A549 (cell line): Measurements from ENCODE around the gene TTI1.

Experiments
- BCL3 ChIP-seq: fragments of >200 bp; sonication (Bioruptor Twin); formaldehyde crosslinking; IDR thresholded peaks from 3 replicates; pipeline ENCODE4 v1.6.1; 2016
- CEBPB ChIP-seq, 2 experiments: fragments of >200 bp in 1 of 2; sonication (Bioruptor Twin) in 1 of 2; formaldehyde crosslinking in 1 of 2; IDR thresholded peaks; 2 replicates each; pipeline ENCODE4 v1.6.1; 2012 to 2016
- CTCF ChIP-seq: fragments of >200 bp; sonication (Bioruptor Twin); formaldehyde crosslinking; IDR thresholded peaks from 3 replicates; pipeline ENCODE4 v1.5.1; 2016
- HDAC2 ChIP-seq: fragments of 200-600 bp; sonication (generic); IDR thresholded peaks from 2 replicates; pipeline ENCODE4 v1.6.1; 2016
- HMGXB4 ChIP-seq: fragments of 250-450 bp; sonication (Bioruptor Pico); IDR thresholded peaks from 2 replicates; pipeline ENCODE4 v1.5.0; 2021; ENCODE audit warnings: mild to moderate bottlenecking, moderate library complexity, borderline replicate concordance
- HOXA7 ChIP-seq: fragments of 250-450 bp; sonication (Bioruptor Pico); IDR thresholded peaks from 2 replicates; pipeline ENCODE4 v1.5.0; 2020; ENCODE audit warnings: mild to moderate bottlenecking, moderate library complexity
- MAX ChIP-seq: IDR thresholded peaks from 2 replicates; pipeline ENCODE4 v1.6.1; 2012
- NFE2L2 ChIP-seq: fragments of 150-350 bp; conservative IDR thresholded peaks from 2 replicates; pipeline ENCODE4 v1.6.1; 2014; ENCODE audit warnings: low read length
- RAD21 ChIP-seq, 2 experiments: fragments of >200 bp in 1 of 2; sonication (Bioruptor Twin) in 1 of 2; formaldehyde crosslinking in 1 of 2; IDR thresholded peaks in 1 of 2; conservative IDR thresholded peaks in 1 of 2; 2 replicates in 1 of 2; 3 replicates in 1 of 2; pipeline ENCODE4 v1.6.1; 2012 to 2018; ENCODE audit warnings: inconsistent platforms in 1 of 2
- RCOR1 ChIP-seq: fragments of 150-350 bp; IDR thresholded peaks from 2 replicates; pipeline ENCODE4 v1.6.1; 2014; ENCODE audit warnings: antibody characterized with exemption, low read length, low read depth
- REST ChIP-seq: fragments of 200-600 bp; sonication (generic); IDR thresholded peaks from 2 replicates; pipeline ENCODE4 v1.6.1; 2016; ENCODE audit warnings: antibody characterized with exemption, mild to moderate bottlenecking, moderate library complexity
- SMC3 ChIP-seq: fragments of >200 bp; sonication (Bioruptor Twin); formaldehyde crosslinking; IDR thresholded peaks from 3 replicates; pipeline ENCODE4 v1.6.1; 2018; ENCODE audit warnings: inconsistent platforms

GRCh38 chr20:37970856-37971245 is 62.4 kb downstream of the TTI1 start:
- TF ChIP-seq CTCF = no peak
- no peak for TF ChIP-seq SMC3
- TF ChIP-seq HDAC2 = no peak
- TF ChIP-seq RAD21 (conservative IDR thresholded peaks at IDR 0.05 in 1 of 2, IDR thresholded peaks at IDR 0.05 in 1 of 2) = no peak
- TF ChIP-seq REST = no peak
- no peak for TF ChIP-seq BCL3
- TF ChIP-seq HOXA7 (CRISPR knock-in tag) = no peak
- no peak for TF ChIP-seq MAX
- no peak for TF ChIP-seq HMGXB4
- no peak for TF ChIP-seq CEBPB (IDR thresholded peaks at IDR 0.05)
- no peak for TF ChIP-seq RCOR1
- no peak for TF ChIP-seq NFE2L2
